GM12874 (cell line): Measurements from ENCODE around the gene MLN.

Source experiments
- CTCF ChIP-seq: IDR thresholded peaks from 2 replicates; pipeline ENCODE4 v1.5.1; 2011; ENCODE audit warnings: low read depth, mild to moderate bottlenecking, control low read depth, low read length, moderate library complexity; ENCODE audit not compliant: insufficient read depth

Gene MLN

GRCh38 chr6:33770833-33771145, 33.0 kb downstream of the MLN start:
- no peak for TF ChIP-seq CTCF

GRCh38 chr6:33770124-33770832, 33.5 kb downstream of the MLN start:
- TF ChIP-seq CTCF, result no peak

- no peak for TF ChIP-seq CTCF
Measured at GRCh38 chr6:33769248-33769821, 34.5 kb downstream of the MLN start.

- peak; percentile 87 for TF ChIP-seq CTCF
Measured at GRCh38 chr6:33768644-33769120, 35.1 kb downstream of the MLN start.

- no peak for TF ChIP-seq CTCF
Measured at GRCh38 chr6:33766921-33767907, 36.6 kb downstream of the MLN start.

GRCh38 chr6:33765368-33765767, 38.4 kb downstream of the MLN start:
- no peak for TF ChIP-seq CTCF

- no peak for TF ChIP-seq CTCF
Measured at GRCh38 chr6:33764036-33764435, 39.8 kb downstream of the MLN start.
